AG10803 (cell line): ENCODE results near the gene SELENOV.

ENCODE experiments used
- DNase-seq: peaks from one replicate; pipeline ENCODE4 v3.0.0; 2010; ENCODE audit warnings: low read depth
- H3K4me3 ChIP-seq: 2 replicates; pipeline ENCODE4 v1.5.1; 2011; ENCODE audit warnings: mild to moderate bottlenecking, low read length, control low read depth
- TF ChIP-seq, protein P1 (sequence below): conservative IDR thresholded peaks from 2 replicates; pipeline ENCODE4 v1.5.1; 2011; ENCODE audit warnings: mild to moderate bottlenecking, low read length, control low read depth, inconsistent platforms

SELENOV gene

DNA sequence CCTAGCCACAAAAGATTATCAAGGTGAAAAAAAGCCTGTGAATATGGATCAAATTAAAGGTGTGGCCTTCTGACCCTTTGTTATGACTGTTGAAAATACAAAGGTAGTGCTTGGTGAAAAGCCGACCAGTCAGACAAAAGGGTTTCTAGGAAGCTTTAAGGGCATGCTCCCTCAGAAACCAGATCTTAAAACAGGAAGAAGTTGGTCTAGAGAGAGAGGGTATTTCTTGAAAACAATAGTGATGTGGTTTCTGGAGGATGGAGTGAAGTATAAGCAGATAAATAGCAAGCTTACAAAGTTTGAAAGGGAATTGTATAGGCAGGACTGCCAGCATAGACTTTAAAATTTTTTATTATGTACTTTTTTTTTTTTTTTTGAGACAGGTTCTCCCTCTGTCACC lies 30.0 kb downstream of the SELENOV start:
- no peak overlapping the region for H3K4me3 ChIP-seq
- TF ChIP-seq, protein P1, sequence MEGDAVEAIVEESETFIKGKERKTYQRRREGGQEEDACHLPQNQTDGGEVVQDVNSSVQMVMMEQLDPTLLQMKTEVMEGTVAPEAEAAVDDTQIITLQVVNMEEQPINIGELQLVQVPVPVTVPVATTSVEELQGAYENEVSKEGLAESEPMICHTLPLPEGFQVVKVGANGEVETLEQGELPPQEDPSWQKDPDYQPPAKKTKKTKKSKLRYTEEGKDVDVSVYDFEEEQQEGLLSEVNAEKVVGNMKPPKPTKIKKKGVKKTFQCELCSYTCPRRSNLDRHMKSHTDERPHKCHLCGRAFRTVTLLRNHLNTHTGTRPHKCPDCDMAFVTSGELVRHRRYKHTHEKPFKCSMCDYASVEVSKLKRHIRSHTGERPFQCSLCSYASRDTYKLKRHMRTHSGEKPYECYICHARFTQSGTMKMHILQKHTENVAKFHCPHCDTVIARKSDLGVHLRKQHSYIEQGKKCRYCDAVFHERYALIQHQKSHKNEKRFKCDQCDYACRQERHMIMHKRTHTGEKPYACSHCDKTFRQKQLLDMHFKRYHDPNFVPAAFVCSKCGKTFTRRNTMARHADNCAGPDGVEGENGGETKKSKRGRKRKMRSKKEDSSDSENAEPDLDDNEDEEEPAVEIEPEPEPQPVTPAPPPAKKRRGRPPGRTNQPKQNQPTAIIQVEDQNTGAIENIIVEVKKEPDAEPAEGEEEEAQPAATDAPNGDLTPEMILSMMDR = no peak
- DNase-seq = no peak

GRCh38 chr19:39546599-39546998 lies 31.7 kb downstream of the SELENOV start:
- H3K4me3 ChIP-seq = no peak overlapping the region
- no peak for DNase-seq
- TF ChIP-seq, protein P1 = no peak

DNA sequence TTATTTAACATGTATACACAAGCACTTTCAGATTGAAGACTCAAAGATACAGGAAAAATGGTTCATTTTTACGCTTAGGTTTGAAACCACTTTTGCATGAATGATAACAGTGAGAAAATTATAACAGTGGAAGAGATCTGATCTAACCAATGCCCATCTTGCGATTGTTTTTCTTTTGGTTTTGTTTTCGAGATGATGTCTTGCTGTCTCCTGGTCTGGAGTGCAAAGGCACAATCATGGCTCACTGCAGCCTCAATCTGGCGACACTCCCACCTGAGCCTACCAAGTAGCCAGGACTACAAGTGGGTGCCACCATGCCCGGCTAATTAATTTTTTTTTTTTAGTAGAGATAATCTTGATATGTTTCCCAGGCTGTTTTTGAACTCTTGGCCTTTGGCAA lies 35.3 kb downstream of the SELENOV start:
- no peak overlapping the region for H3K4me3 ChIP-seq
- DNase-seq = no peak
- TF ChIP-seq, protein P1 = no peak

DNA sequence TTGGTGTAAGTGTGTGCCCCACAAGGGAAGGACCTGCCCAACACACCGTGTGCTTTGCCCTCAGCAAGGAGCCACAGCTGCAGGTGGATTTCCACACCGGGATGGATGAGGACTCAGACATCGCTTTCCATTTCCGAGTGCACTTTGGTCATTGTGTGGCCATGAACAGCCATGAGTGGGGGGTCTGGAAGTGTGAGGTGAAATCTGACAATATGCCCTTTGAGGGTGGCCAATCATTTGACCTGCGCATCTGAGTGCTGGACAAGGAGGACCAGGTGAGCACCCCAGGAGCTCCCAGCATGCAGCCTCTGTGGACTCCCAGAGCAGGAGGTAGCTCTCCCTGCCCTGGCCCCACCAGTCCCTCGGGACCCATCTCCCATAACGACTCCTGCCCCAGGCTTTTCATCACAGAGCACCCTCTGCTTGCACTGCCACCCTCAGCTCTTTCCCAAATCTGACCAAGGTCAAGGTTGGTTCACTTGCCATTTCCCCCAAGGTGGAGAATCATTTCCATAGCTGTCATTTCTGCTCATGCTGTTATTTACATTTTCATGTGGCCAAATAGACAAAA lies 38.2 kb downstream of the SELENOV start:
- no peak overlapping the region for H3K4me3 ChIP-seq
- no peak for DNase-seq
- TF ChIP-seq, protein P1 = no peak

- TF ChIP-seq, protein P1 = no peak
- DNase-seq = no peak
- H3K4me3 ChIP-seq = no peak overlapping the region
These were observed 39.9 kb downstream of the SELENOV start for GRCh38 chr19:39554701-39555311.

GRCh38 chr19:39555883-39556282 lies 40.9 kb downstream of the SELENOV start:
- DNase-seq = no peak
- TF ChIP-seq, protein P1 = no peak
- no peak overlapping the region for H3K4me3 ChIP-seq
